Renal cortical epithelial cell (primary cell): ENCODE data around the gene FMNL3. TPM values are rescaled to one million over a fixed set of nuclear protein-coding genes. Genes with fewer than 3 reads are reported as not detected.
"Not testable (repeated sequence)": the region's sequence is repeated elsewhere in the genome, so short reads cannot be mapped to it uniquely, and the experiment has no call there.

Source experiments
- DNase-seq: peaks from one replicate; pipeline ENCODE4 v3.0.0-alpha.2; 2011; ENCODE audit warnings: low read depth
- total RNA-seq: library from RNA; depleted of rRNA; stranded (reverse); fragments of >200 nt; gene quantifications from 2 replicates; pipeline ENCODE4 v1.2.3, GENCODE V29; 2014

FMNL3 gene
- total RNA-seq: 25.7 and 34.2 TPM in 2 replicates

DNA sequence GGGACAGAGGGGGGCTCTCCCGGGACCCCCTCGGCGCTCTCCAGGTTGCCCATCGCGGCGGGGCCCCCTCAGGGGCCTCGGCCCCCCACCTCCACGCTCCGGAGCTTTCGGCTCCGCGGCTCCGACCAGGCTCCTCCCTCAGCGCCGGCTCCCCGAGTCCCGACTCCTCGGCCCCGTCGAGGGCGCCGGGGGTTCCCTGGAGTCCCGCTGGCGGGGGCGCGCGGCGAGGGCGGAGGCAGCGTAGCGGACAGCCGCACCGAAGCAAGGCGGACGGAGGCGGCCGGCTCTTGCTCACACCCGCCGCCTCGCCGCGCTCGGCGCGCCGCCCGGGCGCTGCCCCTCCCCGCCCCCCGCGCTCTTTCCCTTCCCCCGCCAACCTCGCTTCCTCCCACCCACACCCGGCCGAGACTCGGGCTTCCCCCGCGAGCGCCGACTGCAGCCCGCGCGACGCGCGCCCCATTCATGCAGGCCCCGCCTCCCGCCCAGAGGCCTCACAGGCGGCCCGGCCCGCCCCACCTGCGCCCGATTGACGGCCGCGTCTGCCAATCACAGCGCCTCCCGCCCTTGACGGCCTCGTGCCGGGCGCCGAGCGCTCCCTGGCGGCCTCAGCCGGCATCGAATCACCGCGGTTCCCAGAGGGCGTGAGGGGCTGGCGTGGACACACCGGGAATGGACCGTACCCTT is at the start of gene FMNL3:
TSS of gene FMNL3 (minus strand) at position 278 of the 684 bp plus-strand sequence. CDS start at position 53, 225 bp downstream.
- DNase-seq: peak; percentile 75

DNA sequence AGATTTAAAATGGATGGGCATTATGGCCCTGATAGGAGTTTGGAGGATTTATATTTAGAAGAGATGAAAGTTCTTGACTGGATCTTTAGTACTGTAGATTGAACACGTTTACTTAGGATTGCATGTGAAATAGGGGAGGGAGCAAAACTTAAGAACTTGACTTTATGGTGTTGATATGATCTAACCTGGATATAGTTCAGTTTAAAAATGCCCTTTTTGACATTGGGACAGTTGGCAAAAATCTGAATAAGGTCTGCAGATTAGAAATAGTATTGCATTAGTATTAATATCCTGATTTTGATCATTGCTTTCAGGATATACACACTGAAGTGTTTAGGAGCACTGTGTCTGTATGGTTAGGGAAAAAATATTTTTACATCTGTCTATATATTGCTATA is 43.8 kb upstream of the FMNL3 start:
- no peak for DNase-seq

DNA sequence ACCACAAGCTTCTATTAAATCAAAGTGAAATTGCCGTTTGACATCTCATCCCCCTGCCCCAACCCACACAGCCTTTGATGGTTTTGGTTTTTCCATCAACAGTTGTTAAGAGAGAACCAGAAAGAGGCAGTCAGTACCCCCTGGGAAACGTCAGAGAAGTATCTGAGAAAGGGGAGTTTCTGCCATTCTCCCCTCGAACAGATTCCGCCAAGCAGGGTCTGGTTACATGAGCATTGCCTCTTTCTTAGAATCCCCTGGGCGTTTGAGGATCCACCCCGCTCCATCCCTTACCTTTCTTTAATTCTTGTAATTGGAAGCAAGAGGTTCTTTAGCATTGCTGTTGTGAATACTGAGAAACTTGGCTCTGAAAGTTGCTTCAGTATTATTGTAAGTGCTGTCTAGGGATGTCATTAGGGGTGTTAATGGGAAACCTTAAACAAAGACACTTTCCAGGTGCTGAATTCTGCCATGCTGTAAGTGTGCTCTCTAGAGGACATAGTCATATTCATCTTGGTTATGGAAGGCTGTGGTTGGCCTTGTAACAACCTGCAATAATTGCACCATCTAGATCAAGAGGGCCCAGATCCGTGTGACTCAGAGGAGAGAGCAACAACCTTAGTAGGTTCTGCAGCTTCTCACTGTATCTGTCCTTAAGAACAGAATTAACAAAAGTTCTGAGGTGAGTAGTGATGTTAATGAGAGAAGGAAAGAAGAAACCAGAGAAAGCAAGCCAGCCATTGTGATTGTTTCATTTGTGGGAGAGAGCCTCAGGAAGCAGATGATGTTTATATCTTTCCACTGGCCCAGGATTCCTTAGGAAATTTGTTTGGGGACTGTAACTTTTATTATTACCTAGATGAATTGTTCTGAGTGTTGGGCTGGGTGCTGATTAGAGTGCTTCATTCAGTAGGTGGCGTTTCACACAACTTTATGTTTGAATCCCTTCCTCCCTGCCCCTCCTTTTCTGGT is 43.1 kb upstream of the FMNL3 start:
- peak; percentile 88 for DNase-seq

DNA sequence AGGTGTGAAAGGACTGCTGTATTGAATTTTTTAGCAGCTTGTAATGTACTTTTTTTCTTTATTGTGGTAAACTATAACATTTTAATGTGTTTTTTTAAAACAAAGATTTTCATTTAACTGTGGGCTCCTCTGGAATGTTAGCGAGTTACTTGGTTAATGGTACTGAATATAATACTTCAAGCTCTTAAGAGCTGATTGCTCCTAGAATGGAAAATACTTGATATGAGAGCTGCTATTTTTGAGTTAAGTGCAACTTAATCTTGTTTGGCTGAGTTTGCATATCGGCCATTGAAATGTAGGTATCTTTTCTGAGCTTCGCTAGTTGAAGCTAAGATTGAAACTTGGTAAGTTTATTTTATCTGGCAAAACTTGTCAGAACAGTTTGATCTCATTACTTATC is 41.6 kb upstream of the FMNL3 start:
- DNase-seq: no peak

DNA sequence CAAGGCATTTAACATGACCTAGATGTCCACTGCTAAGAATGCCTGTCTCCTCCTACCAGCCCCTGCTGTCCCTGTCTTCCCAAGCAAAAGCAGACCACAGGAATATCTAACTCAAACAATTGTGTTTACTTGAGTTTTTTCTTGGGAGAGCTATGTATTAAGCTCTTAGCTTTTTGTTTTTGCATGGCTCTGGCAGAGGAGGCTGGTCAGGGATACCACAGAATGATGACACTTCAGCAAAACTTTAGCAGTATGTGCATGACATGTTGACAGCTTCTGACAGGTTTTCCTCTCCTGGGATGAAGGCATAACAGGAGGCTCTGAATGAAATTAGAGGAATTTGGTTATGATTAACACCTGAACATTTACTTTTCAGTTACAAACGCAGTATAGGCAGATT is 41.1 kb upstream of the FMNL3 start:
- DNase-seq: peak; percentile 26

- no peak for DNase-seq
These were observed 37.2 kb upstream of the FMNL3 start for GRCh38 chr12:49744363-49744885.

DNA sequence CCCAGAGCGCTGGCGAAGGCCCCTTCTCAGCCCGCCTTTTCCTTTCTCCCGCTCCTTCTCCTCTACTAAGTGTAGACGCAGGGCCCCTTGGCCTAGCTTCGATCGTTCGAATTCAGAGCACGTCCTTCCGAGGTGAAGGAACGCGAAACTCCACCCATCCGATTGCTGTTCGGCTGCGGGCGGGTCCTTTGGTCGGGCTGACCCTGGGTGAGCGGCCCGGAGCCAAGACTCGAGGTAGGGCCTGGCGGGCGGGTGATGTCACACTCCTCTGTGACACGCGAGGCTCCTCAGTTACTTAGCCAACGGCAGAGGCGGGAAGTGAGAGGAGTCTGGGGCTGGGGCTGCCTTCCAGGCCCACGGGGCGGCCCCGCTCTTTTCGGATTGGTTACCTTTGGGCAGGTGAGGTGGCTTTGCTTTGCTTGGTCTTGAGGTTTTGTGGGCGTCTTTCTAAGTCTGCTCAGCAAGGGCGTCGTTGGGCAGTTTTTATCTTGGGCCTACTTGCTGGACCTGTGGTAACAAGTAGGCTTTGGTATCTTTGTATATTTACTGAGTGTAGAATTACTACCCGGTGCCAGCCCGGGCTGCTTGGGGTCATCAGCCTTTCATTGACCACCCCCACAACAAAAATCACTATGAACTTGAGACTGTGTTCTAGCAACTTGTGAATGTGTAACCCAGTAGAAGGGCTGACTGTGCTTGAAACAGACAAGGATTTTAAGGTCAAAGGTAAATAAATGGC is 34.8 kb upstream of the FMNL3 start:
- DNase-seq: peak; percentile 79

DNA sequence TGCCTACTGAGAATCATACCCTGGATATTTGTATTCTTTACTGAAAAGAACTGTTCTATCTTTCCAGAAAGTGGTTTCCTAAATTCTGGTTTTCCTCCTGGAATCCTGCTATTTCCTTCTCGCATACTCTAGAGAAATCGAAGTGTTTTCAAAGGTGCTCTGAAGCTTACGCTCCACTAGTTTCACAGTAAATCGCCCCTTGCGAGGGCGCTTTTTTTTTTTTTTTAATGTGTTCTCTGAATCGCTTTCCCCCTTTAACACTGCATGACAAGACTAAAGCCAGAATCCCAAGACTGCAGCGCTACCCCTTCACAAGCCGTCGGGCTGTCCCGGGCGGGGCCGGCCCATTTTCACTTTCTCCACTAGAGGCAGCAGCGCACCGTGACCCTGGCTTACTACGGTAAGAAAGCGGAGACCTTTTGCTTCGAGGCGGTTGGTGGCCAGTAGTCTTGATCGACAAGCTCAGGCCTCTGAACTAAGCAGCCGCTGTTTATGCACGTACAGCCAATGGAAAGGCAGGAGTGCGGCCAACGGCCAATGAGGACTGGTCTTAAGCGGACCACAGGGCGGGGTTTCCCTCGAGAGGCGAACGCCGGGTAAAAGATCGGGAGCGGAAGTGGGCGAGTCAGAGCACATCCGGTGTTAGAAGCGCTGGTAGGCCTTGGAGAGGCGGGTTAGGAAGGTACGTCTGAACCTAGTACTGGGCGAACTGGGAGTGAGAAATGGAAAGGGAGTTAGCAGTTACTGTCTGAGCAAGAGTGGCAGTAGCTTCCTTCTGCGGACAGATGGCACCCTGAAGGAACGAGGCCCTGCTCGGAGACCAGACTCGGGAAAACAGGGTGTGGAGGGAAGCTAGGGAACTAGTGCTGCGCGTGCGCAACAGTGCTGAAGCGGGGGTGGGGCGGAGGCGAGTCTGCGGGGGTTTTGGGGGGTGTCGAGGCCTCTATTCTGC is 34.0 kb upstream of the FMNL3 start, which contains the start of gene TMBIM6:
TSS of gene TMBIM6 (plus strand) at position 628 of the 952 bp plus-strand sequence. CDS start 10,937 bp downstream, outside the sequence.
- DNase-seq: peak; percentile 100

- not testable (repeated sequence) for DNase-seq
These were observed 33.1 kb upstream of the FMNL3 start for GRCh38 chr12:49740277-49740676.

- not testable (repeated sequence) for DNase-seq
These were observed 31.5 kb upstream of the FMNL3 start for GRCh38 chr12:49738721-49739120.

GRCh38 chr12:49734900-49735299 is 27.7 kb upstream of the FMNL3 start:
- DNase-seq: not testable (repeated sequence)

- DNase-seq: no peak
These were observed 26.2 kb upstream of the FMNL3 start for GRCh38 chr12:49733219-49734017.

GRCh38 chr12:49730568-49731101 is 23.4 kb upstream of the FMNL3 start:
- peak; percentile 36 for DNase-seq

DNA sequence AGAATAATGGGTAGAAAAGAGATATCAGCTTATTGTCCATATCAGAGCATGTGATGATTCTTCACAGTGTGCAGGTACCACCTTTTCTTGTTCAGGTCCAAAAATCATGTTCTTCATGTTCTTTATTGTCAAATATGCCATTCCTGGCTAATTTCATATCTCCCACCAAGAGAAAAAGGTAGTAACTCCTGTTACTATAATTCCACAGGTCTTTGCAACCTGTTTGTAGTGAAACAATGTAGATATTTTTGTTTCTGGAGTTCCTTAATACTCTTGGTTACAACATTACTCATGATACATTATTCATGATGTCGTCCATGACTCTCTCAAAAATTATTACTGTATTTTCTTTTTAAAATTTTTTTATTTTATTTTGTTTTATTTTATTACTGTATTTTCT is 22.8 kb upstream of the FMNL3 start:
- no peak for DNase-seq

DNA sequence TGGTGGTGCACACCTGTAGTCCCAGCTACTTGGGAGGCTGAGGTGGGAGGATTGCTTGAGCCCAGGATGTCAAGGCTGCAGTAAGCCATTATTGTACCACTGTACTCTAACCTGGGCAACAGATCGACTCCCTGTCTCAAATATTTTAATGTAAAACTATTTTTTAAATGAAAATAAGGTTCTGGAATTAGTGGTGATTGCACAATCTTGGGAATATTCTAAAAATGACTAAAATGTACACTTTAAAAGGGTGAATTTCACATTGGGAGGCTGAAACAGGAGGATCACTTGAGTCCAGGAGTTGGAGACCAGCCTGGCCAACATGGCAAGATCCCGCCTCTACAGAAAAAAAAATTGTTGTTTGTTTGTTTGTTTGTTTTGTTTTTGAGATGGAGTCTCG is 21.2 kb upstream of the FMNL3 start:
- DNase-seq: no peak

- not testable (repeated sequence) for DNase-seq
These were observed 14.2 kb upstream of the FMNL3 start for GRCh38 chr12:49721355-49721754.

DNA sequence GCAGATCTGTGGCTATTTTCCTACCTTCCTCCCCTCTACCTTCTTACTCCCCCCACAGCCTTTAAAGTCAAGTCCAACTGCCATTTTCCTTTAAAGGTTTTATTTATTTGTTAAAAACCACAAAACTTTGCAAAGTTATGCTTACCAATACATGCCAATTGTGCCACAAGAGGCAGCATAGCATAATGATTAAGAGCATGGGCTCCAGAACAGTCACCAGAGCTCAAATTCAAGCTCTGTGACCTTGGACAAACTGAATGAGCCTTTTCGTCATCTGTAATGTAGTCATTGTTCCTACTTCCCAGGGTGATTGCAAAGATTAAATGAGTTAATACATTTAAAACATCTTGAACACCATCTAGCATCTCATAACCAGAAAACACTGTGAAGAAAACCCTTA is 13.0 kb upstream of the FMNL3 start:
- DNase-seq: peak; percentile 28

DNA sequence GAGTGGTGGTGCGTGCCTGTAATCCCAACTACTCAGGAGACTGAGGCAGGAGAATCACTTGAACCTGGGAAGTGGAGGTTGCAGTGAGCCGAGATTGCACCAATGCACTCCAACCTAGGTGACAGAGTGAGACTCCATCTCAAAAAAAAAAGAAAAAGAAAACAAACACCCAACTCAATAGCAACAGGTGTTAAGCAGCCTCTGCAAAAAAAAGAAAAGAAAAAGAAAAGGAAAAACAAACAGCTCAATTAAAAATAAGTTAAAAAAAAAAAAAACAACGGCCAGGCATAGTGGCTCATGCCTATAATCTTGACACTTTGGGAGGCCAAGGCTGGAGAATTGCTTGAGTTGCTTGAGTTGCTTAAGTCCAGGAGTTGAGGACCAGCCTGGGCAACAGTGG is 10.6 kb upstream of the FMNL3 start:
- not testable (repeated sequence) for DNase-seq

GRCh38 chr12:49716553-49716952 is 9.3 kb upstream of the FMNL3 start:
- DNase-seq: no peak
